Mammary epithelial cell (primary cell): Measurements from ENCODE around the gene MYH14.

ENCODE experiments used
- CTCF ChIP-seq, 2 donors: IDR thresholded peaks in 1 of 2; conservative IDR thresholded peaks in 1 of 2; 2 replicates each; pipeline ENCODE4 v1.5.1; 2011 to 2012; ENCODE audit warnings: inconsistent platforms in 2 of 2, low read length in 2 of 2, mild to moderate bottlenecking in 2 of 2, control low read depth in 1 of 2, low read depth in 1 of 2; ENCODE audit not compliant: insufficient read depth in 1 of 2; ENCODE audit errors: extremely low read depth in 1 of 2
- EZH2 ChIP-seq: IDR thresholded peaks from 2 replicates; pipeline ENCODE4 v1.6.1; 2012; ENCODE audit warnings: low read length, inconsistent platforms, borderline replicate concordance

- peak; percentile 29 to 41 for TF ChIP-seq CTCF (conservative IDR thresholded peaks at IDR 0.05 in 1 of 2, IDR thresholded peaks at IDR 0.05 in 1 of 2; ENCODE audit: extremely low read depth in 1 of 2, insufficient read depth in 1 of 2, low read depth in 1 of 2, low read length in 2 of 2)
- no peak for TF ChIP-seq EZH2
Measured at GRCh38 chr19:50252111-50252886, 48.9 kb downstream of the MYH14 start.
